ENCODE results near the gene THAP7. TPM values are rescaled to one million over a fixed set of nuclear protein-coding genes. Genes with fewer than 3 reads are reported as not detected.

THAP7 gene
- total and polyA plus RNA-seq, 2 donors from 2014 or later = 25.5 to 44.1 TPM

- Histone ChIP-seq H3K9ac (ENCODE audit: low read length in 3 of 3) (no peak overlapping the region), H3K27ac (ENCODE audit: low read depth in 2 of 2, low read length in 2 of 2) (no peak overlapping the region), H3K9me3 (ENCODE audit: control insufficient read depth in 2 of 3, insufficient read depth in 1 of 3, low read length in 3 of 3) (no peaks in the 10 kb centered on the region), H3K4me1 (ENCODE audit: control insufficient read depth in 2 of 3, insufficient read depth in 2 of 3, low read depth in 1 of 3, low read length in 3 of 3) (no peaks in the 10 kb centered on the region), H3K27me3 (ENCODE audit: control insufficient read depth, insufficient read depth, low read length) (no peaks in the 10 kb centered on the region), H3K36me3 (ENCODE audit: control insufficient read depth in 2 of 3, insufficient read depth in 3 of 3, low read length in 3 of 3) (no peaks in the 10 kb centered on the region), H3K4me3 (ENCODE audit: low read length in 3 of 3) (no peak overlapping the region)
- DNase-seq (no peak), FAIRE-seq (no peak)
- intact Hi-C loops (cut with DNase I) = no loop called here
- TF ChIP-seq CTCF (IDR thresholded peaks at IDR 0.05; ENCODE audit: borderline replicate concordance, extremely low read depth, insufficient read depth) = no peak
Measured at GRCh38 chr22:21025763-21026755, 24.1 kb upstream of the THAP7 start.

- Histone ChIP-seq H3K9me3 (ENCODE audit: control insufficient read depth in 2 of 3, insufficient read depth in 1 of 3, low read length in 3 of 3) (no peaks in the 10 kb centered on the region), H3K27me3 (ENCODE audit: control insufficient read depth, insufficient read depth, low read length) (no peaks in the 10 kb centered on the region), H3K4me1 (ENCODE audit: control insufficient read depth in 2 of 3, insufficient read depth in 2 of 3, low read depth in 1 of 3, low read length in 3 of 3) (no peaks in the 10 kb centered on the region), H3K4me3 (ENCODE audit: low read length in 3 of 3) (no peak overlapping the region), H3K36me3 (ENCODE audit: control insufficient read depth in 2 of 3, insufficient read depth in 3 of 3, low read length in 3 of 3) (no peaks in the 10 kb centered on the region), H3K27ac (ENCODE audit: low read depth in 2 of 2, low read length in 2 of 2) (no peak overlapping the region), H3K9ac (ENCODE audit: low read length in 3 of 3) (no peak overlapping the region)
- no peak for FAIRE-seq
- no peak for DNase-seq
- intact Hi-C loops (cut with DNase I) = no loop called here
- TF ChIP-seq CTCF (IDR thresholded peaks at IDR 0.05; ENCODE audit: borderline replicate concordance, extremely low read depth, insufficient read depth) = no peak
Measured at GRCh38 chr22:21025266-21025665, 23.3 kb upstream of the THAP7 start.

- TF ChIP-seq CTCF (IDR thresholded peaks at IDR 0.05; ENCODE audit: borderline replicate concordance, extremely low read depth, insufficient read depth) = no peak
- intact Hi-C loops (cut with DNase I) = no loop called here
- Histone ChIP-seq H3K9me3 (ENCODE audit: control insufficient read depth in 2 of 3, insufficient read depth in 1 of 3, low read length in 3 of 3) (no peaks in the 10 kb centered on the region), H3K27ac (ENCODE audit: low read depth in 2 of 2, low read length in 2 of 2) (no peak overlapping the region), H3K27me3 (ENCODE audit: control insufficient read depth, insufficient read depth, low read length) (no peaks in the 10 kb centered on the region), H3K36me3 (ENCODE audit: control insufficient read depth in 2 of 3, insufficient read depth in 3 of 3, low read length in 3 of 3) (no peaks in the 10 kb centered on the region), H3K4me1 (ENCODE audit: control insufficient read depth in 2 of 3, insufficient read depth in 2 of 3, low read depth in 1 of 3, low read length in 3 of 3) (no peaks in the 10 kb centered on the region), H3K9ac (ENCODE audit: low read length in 3 of 3) (no peak overlapping the region), H3K4me3 (ENCODE audit: low read length in 3 of 3) (no peak overlapping the region)
- FAIRE-seq (no peak), DNase-seq (no peak)
Measured at GRCh38 chr22:21022955-21023614, 21.2 kb upstream of the THAP7 start.
